ENCODE results near the gene SEMA4D.

SEMA4D gene

GRCh38 chr9:89383721-89384300 is 114.1 kb downstream of the SEMA4D start:
- no peaks in the 10 kb centered on the region for H3K4me1 ChIP-seq (ENCODE audit: low read length)
- H3K9me3 ChIP-seq (ENCODE audit: insufficient read depth, low read length): no peaks in the 10 kb centered on the region
- no peak overlapping the region for H3K4me3 ChIP-seq (ENCODE audit: low read length)
- H3K4me2 ChIP-seq (ENCODE audit: low read length): no peak overlapping the region
- H3K36me3 ChIP-seq (replicated peaks; ENCODE audit: low read depth, low read length): peaks cover 5% of the 10 kb centered on the region
- H3K9ac ChIP-seq (ENCODE audit: low read length): no peak overlapping the region
- no peak for TF ChIP-seq EZH2phosphoT487 (IDR thresholded peaks at IDR 0.05; ENCODE audit: low read depth)
- TF ChIP-seq CTCF (IDR thresholded peaks at IDR 0.05; ENCODE audit: low read depth, low read length): no peak
- H4K20me1 ChIP-seq (ENCODE audit: insufficient read depth, low read length): no peaks in the 10 kb centered on the region
- H3K27me3 ChIP-seq (ENCODE audit: low read depth, low read length): no peaks in the 10 kb centered on the region
- no peak overlapping the region for H3K27ac ChIP-seq (ENCODE audit: low read length)
- H2AFZ ChIP-seq (ENCODE audit: low read depth, low read length): no peak overlapping the region
- H3K79me2 ChIP-seq (ENCODE audit: low read length): no peaks in the 10 kb centered on the region

GRCh38 chr9:89383030-89383720 is 114.7 kb downstream of the SEMA4D start:
- H2AFZ ChIP-seq (ENCODE audit: low read depth, low read length): no peak overlapping the region
- H3K79me2 ChIP-seq (ENCODE audit: low read length): no peaks in the 10 kb centered on the region
- no peak overlapping the region for H3K9ac ChIP-seq (ENCODE audit: low read length)
- TF ChIP-seq EZH2phosphoT487 (IDR thresholded peaks at IDR 0.05; ENCODE audit: low read depth): no peak
- TF ChIP-seq CTCF (IDR thresholded peaks at IDR 0.05; ENCODE audit: low read depth, low read length): no peak
- H3K27me3 ChIP-seq (ENCODE audit: low read depth, low read length): no peaks in the 10 kb centered on the region
- no peak overlapping the region for H3K4me3 ChIP-seq (ENCODE audit: low read length)
- no peak overlapping the region for H3K27ac ChIP-seq (ENCODE audit: low read length)
- no peaks in the 10 kb centered on the region for H3K9me3 ChIP-seq (ENCODE audit: insufficient read depth, low read length)
- H3K4me2 ChIP-seq (ENCODE audit: low read length): no peak overlapping the region
- peaks cover 5% of the 10 kb centered on the region for H3K36me3 ChIP-seq (replicated peaks; ENCODE audit: low read depth, low read length)
- H4K20me1 ChIP-seq (ENCODE audit: insufficient read depth, low read length): no peaks in the 10 kb centered on the region
- H3K4me1 ChIP-seq (ENCODE audit: low read length): no peaks in the 10 kb centered on the region

- H2AFZ ChIP-seq (ENCODE audit: low read depth, low read length): no peak overlapping the region
- no peak overlapping the region for H3K27ac ChIP-seq (ENCODE audit: low read length)
- no peak overlapping the region for H3K4me2 ChIP-seq (ENCODE audit: low read length)
- H3K79me2 ChIP-seq (ENCODE audit: low read length): no peaks in the 10 kb centered on the region
- H3K4me1 ChIP-seq (ENCODE audit: low read length): no peaks in the 10 kb centered on the region
- no peak overlapping the region for H3K9ac ChIP-seq (ENCODE audit: low read length)
- H3K4me3 ChIP-seq (ENCODE audit: low read length): no peak overlapping the region
- H4K20me1 ChIP-seq (ENCODE audit: insufficient read depth, low read length): no peaks in the 10 kb centered on the region
- H3K9me3 ChIP-seq (ENCODE audit: insufficient read depth, low read length): no peaks in the 10 kb centered on the region
- H3K36me3 ChIP-seq (replicated peaks; ENCODE audit: low read depth, low read length): peaks cover 5% of the 10 kb centered on the region
- H3K27me3 ChIP-seq (ENCODE audit: low read depth, low read length): no peaks in the 10 kb centered on the region
- TF ChIP-seq EZH2phosphoT487 (IDR thresholded peaks at IDR 0.05; ENCODE audit: low read depth) (no peak), CTCF (IDR thresholded peaks at IDR 0.05; ENCODE audit: low read depth, low read length) (no peak)
These were observed 115.6 kb downstream of the SEMA4D start for GRCh38 chr9:89382026-89382986.

GRCh38 chr9:89381308-89381609 is 116.7 kb downstream of the SEMA4D start:
- Histone ChIP-seq H4K20me1 (ENCODE audit: insufficient read depth, low read length) (no peaks in the 10 kb centered on the region), H3K9ac (ENCODE audit: low read length) (no peak overlapping the region), H3K9me3 (ENCODE audit: insufficient read depth, low read length) (no peaks in the 10 kb centered on the region), H3K4me3 (ENCODE audit: low read length) (no peak overlapping the region), H2AFZ (ENCODE audit: low read depth, low read length) (no peak overlapping the region), H3K27me3 (ENCODE audit: low read depth, low read length) (no peaks in the 10 kb centered on the region), H3K27ac (ENCODE audit: low read length) (no peak overlapping the region), H3K79me2 (ENCODE audit: low read length) (no peaks in the 10 kb centered on the region), H3K4me2 (ENCODE audit: low read length) (no peak overlapping the region), H3K36me3 (replicated peaks; ENCODE audit: low read depth, low read length) (peaks cover 3% of the 10 kb centered on the region), H3K4me1 (ENCODE audit: low read length) (no peaks in the 10 kb centered on the region)
- no peak for TF ChIP-seq EZH2phosphoT487 (IDR thresholded peaks at IDR 0.05; ENCODE audit: low read depth)
- no peak for TF ChIP-seq CTCF (IDR thresholded peaks at IDR 0.05; ENCODE audit: low read depth, low read length)
